ENCODE data around the gene TOPAZ1.

- no peak for TF ChIP-seq CTCF (IDR thresholded peaks at IDR 0.05)
- TF ChIP-seq REST (IDR thresholded peaks at IDR 0.05; ENCODE audit: insufficient read depth in 1 of 2, low read depth in 2 of 2, low read length in 1 of 2): no peak
- no peak for TF ChIP-seq POLR2AphosphoS5 (IDR thresholded peaks at IDR 0.05; ENCODE audit: low read depth, low read length)
These were observed 38.9 kb downstream of the TOPAZ1 start for GRCh38 chr3:44280631-44281030.
